ENCODE results near the gene PAQR9.

GRCh38 chr3:142987707-142988106 is 24.2 kb upstream of the PAQR9 start:
- TF ChIP-seq, protein P1, sequence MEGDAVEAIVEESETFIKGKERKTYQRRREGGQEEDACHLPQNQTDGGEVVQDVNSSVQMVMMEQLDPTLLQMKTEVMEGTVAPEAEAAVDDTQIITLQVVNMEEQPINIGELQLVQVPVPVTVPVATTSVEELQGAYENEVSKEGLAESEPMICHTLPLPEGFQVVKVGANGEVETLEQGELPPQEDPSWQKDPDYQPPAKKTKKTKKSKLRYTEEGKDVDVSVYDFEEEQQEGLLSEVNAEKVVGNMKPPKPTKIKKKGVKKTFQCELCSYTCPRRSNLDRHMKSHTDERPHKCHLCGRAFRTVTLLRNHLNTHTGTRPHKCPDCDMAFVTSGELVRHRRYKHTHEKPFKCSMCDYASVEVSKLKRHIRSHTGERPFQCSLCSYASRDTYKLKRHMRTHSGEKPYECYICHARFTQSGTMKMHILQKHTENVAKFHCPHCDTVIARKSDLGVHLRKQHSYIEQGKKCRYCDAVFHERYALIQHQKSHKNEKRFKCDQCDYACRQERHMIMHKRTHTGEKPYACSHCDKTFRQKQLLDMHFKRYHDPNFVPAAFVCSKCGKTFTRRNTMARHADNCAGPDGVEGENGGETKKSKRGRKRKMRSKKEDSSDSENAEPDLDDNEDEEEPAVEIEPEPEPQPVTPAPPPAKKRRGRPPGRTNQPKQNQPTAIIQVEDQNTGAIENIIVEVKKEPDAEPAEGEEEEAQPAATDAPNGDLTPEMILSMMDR (IDR thresholded peaks at IDR 0.05) = no peak
- TF ChIP-seq EP300 (IDR thresholded peaks at IDR 0.05) = no peak
